Omental fat pad (tissue), 4 donors: ENCODE results near the gene DZIP1. TPM values are rescaled to one million over a fixed set of nuclear protein-coding genes. Genes with fewer than 3 reads are reported as not detected.
"Not testable (repeated sequence)": the region's sequence is repeated elsewhere in the genome, so short reads cannot be mapped to it uniquely, and the experiment has no call there.

Experiments used
- ATAC-seq: fragments of 150-250 bp; one replicate; pipeline ENCODE4 v1.9.1; 2016; ENCODE audit warnings: mild to moderate bottlenecking, moderate library complexity; ENCODE audit not compliant: low FRiP score
- DNase-seq: peaks from one replicate; pipeline ENCODE4 v3.0.0-alpha.2; 2019; ENCODE audit warnings: low spot score
- CTCF ChIP-seq, 3 donors: fragments of 450-650 bp; IDR thresholded peaks; one replicate each; pipeline ENCODE4 v1.5.1; 2016 to 2017; ENCODE audit warnings: antibody characterized with exemption in 3 of 3, mild to moderate bottlenecking in 3 of 3, moderate library complexity in 2 of 3
- total RNA-seq, 4 donors: library from RNA; depleted of rRNA; stranded (reverse); fragments of >200 nt; gene quantifications; one replicate each; pipeline ENCODE4 v1.1.0, GENCODE V29; 2016

Gene DZIP1
- 10 to 100 TPM in 1 of 4 donors, 1 to 10 TPM in 3; 6.6 to 18.0 (median 8.5) TPM for total RNA-seq

GRCh38 chr13:95644601-95645052, at the start of gene DZIP1:
Gene DZIP1, minus strand, starts transcription at chr13:95644706. Its CDS starts 2,677 bp downstream, at chr13:95642029.
- TF ChIP-seq CTCF (IDR thresholded peaks at IDR 0.05) = no peak
- no peak for DNase-seq
- ATAC-seq = peak; percentile 90

GRCh38 chr13:95690986-95691385, 46.5 kb upstream of the DZIP1 start:
- not testable (repeated sequence) for DNase-seq, ATAC-seq

- ATAC-seq (no peak), DNase-seq (no peak)
- no peak for TF ChIP-seq CTCF (IDR thresholded peaks at IDR 0.05)
Observed at GRCh38 chr13:95689582-95689926, 45.0 kb upstream of the DZIP1 start.

GRCh38 chr13:95684960-95685359, 40.5 kb upstream of the DZIP1 start:
- ATAC-seq, DNase-seq: not testable (repeated sequence)

- TF ChIP-seq CTCF (IDR thresholded peaks at IDR 0.05) = no peak
- DNase-seq (no peak), ATAC-seq (no peak)
Observed at GRCh38 chr13:95684418-95684817, 39.9 kb upstream of the DZIP1 start.

GRCh38 chr13:95679722-95680121, 35.2 kb upstream of the DZIP1 start:
- ATAC-seq (no peak), DNase-seq (no peak)
- no peak for TF ChIP-seq CTCF (IDR thresholded peaks at IDR 0.05)

GRCh38 chr13:95678967-95679366, 34.5 kb upstream of the DZIP1 start:
- no peak for TF ChIP-seq CTCF (IDR thresholded peaks at IDR 0.05)
- DNase-seq (no peak), ATAC-seq (no peak)

- ATAC-seq (peak; percentile 22), DNase-seq (peak; percentile 35)
- TF ChIP-seq CTCF (IDR thresholded peaks at IDR 0.05) = no peak
Observed at GRCh38 chr13:95677564-95678266, 33.2 kb upstream of the DZIP1 start.
